ENCODE measurements around the gene HPN. TPM values are rescaled to one million over a fixed set of nuclear protein-coding genes. Genes with fewer than 3 reads are reported as not detected.

HPN gene
- total RNA-seq, 2 experiments from 2014 or later = not detected

- Mint-ChIP-seq H3K4me1 (ENCODE audit: low read depth) (peaks cover 8% of the 10 kb centered on the region), H3K36me3 (ENCODE audit: low read depth) (no peaks in the 10 kb centered on the region), H3K27me3 (no peaks in the 10 kb centered on the region), H3K9me3 (no peaks in the 10 kb centered on the region), H3K27ac (no peak overlapping the region), H3K4me3 (no peak overlapping the region)
- H3K27me3 ChIP-seq (ENCODE audit: control insufficient read depth in 1 of 2, insufficient read depth in 2 of 2, low read length in 2 of 2) = peaks cover 0 to 5% of the 10 kb centered on the region in 2 experiments
- no peak overlapping the region for H3K4me3 ChIP-seq (ENCODE audit: low read length)
- ChIA-PET POLR2A (no interaction called here), CTCF (no interaction called here)
- H3K9me3 ChIP-seq (ENCODE audit: control insufficient read depth in 1 of 2, insufficient read depth in 1 of 2, low read length in 2 of 2) = peaks cover 6 to 8% of the 10 kb centered on the region in 2 experiments
- DNase-seq = no peak
- H3K4me1 ChIP-seq (ENCODE audit: insufficient read depth, low read length) = peaks cover 8% of the 10 kb centered on the region
- H3K36me3 ChIP-seq (ENCODE audit: insufficient read depth, low read length) = no peaks in the 10 kb centered on the region
- no peak for TF ChIP-seq CTCF (IDR thresholded peaks at IDR 0.05)
- ATAC-seq (ENCODE audit: poor library complexity) = no peak
- no peak overlapping the region for H3K27ac ChIP-seq (ENCODE audit: low read depth in 1 of 2, low read length in 2 of 2)
- intact Hi-C loops (cut with DNase I, micrococcal nuclease) = loop anchor here (5.0 kb wide), 2 partner anchors 147 to 402 kb away; no protein-coding TSS in a partner anchor
Observed at GRCh38 chr19:35065574-35065973, 24.1 kb downstream of the HPN start.

DNA sequence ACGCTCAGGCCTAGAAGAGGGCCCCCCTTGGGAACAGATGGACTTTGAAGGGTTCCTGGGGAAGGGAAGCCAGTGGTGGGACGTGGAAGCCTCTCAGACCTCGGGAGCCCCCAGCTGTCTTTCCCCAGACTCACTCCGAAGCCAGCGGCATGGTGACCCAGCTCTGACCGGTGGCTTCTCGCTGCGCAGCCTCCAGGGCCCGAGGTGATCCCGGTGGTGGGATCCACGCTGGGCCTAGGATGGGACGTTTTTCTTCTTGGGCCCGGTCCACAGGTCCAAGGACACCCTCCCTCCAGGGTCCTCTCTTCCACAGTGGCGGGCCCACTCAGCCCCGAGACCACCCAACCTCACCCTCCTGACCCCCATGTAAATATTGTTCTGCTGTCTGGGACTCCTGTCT lies 24.6 kb downstream of the HPN start:
- no peaks in the 10 kb centered on the region for H3K27me3 Mint-ChIP-seq
- no peak for DNase-seq

DNA sequence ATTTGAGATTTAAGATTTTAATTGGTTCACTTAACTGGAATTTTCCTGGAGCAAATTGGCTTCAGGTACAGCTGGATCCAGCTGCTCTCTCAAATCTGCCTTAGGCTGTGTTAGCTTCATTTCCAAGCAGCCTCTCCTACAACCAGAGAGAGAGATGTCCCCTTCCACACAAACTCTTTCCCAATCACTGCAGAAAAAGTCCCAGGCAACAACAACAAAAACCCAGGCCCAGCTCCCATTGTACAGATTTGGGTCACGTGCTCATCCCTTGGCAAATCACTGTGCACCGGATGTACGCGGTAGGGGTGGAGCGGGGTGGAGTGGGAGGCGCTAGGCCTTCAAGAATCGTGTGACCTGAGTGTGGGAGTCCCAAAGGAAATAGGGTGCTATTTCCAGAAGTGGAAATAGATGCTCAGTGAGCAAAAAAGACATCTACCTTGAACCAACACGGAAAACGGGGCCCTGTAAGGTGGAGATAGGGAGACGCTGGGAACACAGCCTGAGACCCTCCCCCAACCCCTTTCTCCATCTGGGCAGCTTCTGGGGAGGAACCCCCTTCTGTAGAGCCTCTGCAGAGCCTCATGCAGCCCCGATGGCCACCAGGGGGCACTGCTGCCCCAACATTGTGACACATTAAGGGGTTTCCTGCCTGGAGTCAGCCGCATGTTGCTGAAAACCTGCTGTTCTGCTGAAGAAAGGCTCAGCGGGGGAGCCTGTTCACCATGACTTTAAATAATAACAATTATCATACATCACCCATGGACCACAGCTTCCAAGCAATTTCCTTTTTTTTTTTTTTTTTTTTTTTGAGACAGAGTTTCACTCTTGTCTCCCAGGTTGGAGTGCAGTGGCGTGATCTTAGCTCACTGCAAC lies 25.4 kb downstream of the HPN start:
- H3K9me3 Mint-ChIP-seq = no peaks in the 10 kb centered on the region
- ATAC-seq (ENCODE audit: poor library complexity) (peak; percentile 95), DNase-seq (peak; percentile 83 to 94 (median 88))
- no peak overlapping the region for H3K4me3 Mint-ChIP-seq
- Histone ChIP-seq H3K9me3 (ENCODE audit: control insufficient read depth in 1 of 2, insufficient read depth in 1 of 2, low read length in 2 of 2) (peaks cover 7 to 9% of the 10 kb centered on the region in 2 experiments), H3K4me1 (ENCODE audit: insufficient read depth, low read length) (peaks cover 8% of the 10 kb centered on the region), H3K27ac (ENCODE audit: low read depth in 1 of 2, low read length in 2 of 2) (no peak overlapping the region), H3K27me3 (ENCODE audit: control insufficient read depth in 1 of 2, insufficient read depth in 2 of 2, low read length in 2 of 2) (peaks cover 0 to 5% of the 10 kb centered on the region in 2 experiments), H3K4me3 (ENCODE audit: low read length) (no peak overlapping the region), H3K36me3 (ENCODE audit: insufficient read depth, low read length) (no peaks in the 10 kb centered on the region)
- CTCF ChIA-PET = interaction anchor here (0.6 to 1.5 kb wide), 13 partner anchors 9 to 783 kb away, joined by 3 to 10 read pairs (median 4); partner anchors contain the start of gene LGI4
- no peak overlapping the region for H3K27ac Mint-ChIP-seq
- intact Hi-C loops (cut with DNase I, micrococcal nuclease) = loop anchor here (1.0 to 5.0 kb wide), 6 partner anchors 74 to 428 kb away; no protein-coding TSS in a partner anchor
- peaks cover 8% of the 10 kb centered on the region for H3K4me1 Mint-ChIP-seq (ENCODE audit: low read depth)
- POLR2A ChIA-PET = no interaction called here
- H3K27me3 Mint-ChIP-seq = no peaks in the 10 kb centered on the region
- H3K36me3 Mint-ChIP-seq (ENCODE audit: low read depth) = no peaks in the 10 kb centered on the region
- TF ChIP-seq CTCF (IDR thresholded peaks at IDR 0.05) = peak; percentile 87

More for the DNA sequence above, 24.6 kb downstream of the HPN start:
- ChIA-PET CTCF (interaction anchor here (0.9 to 1.5 kb wide), 5 partner anchors 8 to 426 kb away, joined by 3 to 5 read pairs (median 4); no protein-coding TSS in a partner anchor), POLR2A (no interaction called here)
- H3K4me3 ChIP-seq (ENCODE audit: low read length) = no peak overlapping the region
- H3K27me3 ChIP-seq (ENCODE audit: control insufficient read depth in 1 of 2, insufficient read depth in 2 of 2, low read length in 2 of 2) = peaks cover 0 to 5% of the 10 kb centered on the region in 2 experiments
- H3K36me3 ChIP-seq (ENCODE audit: insufficient read depth, low read length) = no peaks in the 10 kb centered on the region
- TF ChIP-seq CTCF (IDR thresholded peaks at IDR 0.05) = no peak
- ATAC-seq (ENCODE audit: poor library complexity) = no peak
- H3K27ac ChIP-seq (ENCODE audit: low read depth in 1 of 2, low read length in 2 of 2) = no peak overlapping the region
- intact Hi-C loops (cut with DNase I, micrococcal nuclease) = loop anchor here (2.0 to 5.0 kb wide), 4 partner anchors 146 to 429 kb away; no protein-coding TSS in a partner anchor
- H3K36me3 Mint-ChIP-seq (ENCODE audit: low read depth) = no peaks in the 10 kb centered on the region
- peaks cover 7 to 9% of the 10 kb centered on the region in 2 experiments for H3K9me3 ChIP-seq (ENCODE audit: control insufficient read depth in 1 of 2, insufficient read depth in 1 of 2, low read length in 2 of 2)
- H3K27ac Mint-ChIP-seq = no peak overlapping the region
- no peaks in the 10 kb centered on the region for H3K9me3 Mint-ChIP-seq
- H3K4me1 Mint-ChIP-seq (ENCODE audit: low read depth) = peaks cover 8% of the 10 kb centered on the region
- H3K4me1 ChIP-seq (ENCODE audit: insufficient read depth, low read length) = peaks cover 8% of the 10 kb centered on the region
- H3K4me3 Mint-ChIP-seq = no peak overlapping the region
